MV-4-11 (cell line): ENCODE measurements around the gene WARS2.

Source experiments
- DNase-seq: peaks from one replicate; lab custom pipeline; 2025; lab: John Stamatoyannopoulos, UW

Gene WARS2

GRCh38 chr1:119026956-119027355 is 113.5 kb downstream of the WARS2 start:
- DNase-seq, result no peak

DNA sequence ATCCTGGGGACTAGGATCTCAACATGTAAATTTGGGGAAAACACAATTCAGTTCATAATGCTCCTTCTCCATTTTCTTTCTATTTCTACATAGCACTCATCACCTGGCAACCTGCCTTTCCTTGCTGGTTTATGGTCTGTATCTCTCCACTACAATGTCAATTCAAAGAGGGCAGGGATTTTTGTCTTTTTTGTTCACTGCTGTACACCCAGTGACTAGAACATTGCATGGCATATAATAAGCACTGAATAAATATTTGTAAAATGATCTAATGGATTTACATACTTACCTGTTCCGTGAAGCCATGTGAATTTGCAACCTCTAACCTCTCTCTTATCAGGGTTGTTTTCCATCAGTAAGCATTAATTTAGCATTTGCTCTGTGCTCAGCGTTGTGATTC is 124.9 kb downstream of the WARS2 start:
- DNase-seq, result no peak

DNA sequence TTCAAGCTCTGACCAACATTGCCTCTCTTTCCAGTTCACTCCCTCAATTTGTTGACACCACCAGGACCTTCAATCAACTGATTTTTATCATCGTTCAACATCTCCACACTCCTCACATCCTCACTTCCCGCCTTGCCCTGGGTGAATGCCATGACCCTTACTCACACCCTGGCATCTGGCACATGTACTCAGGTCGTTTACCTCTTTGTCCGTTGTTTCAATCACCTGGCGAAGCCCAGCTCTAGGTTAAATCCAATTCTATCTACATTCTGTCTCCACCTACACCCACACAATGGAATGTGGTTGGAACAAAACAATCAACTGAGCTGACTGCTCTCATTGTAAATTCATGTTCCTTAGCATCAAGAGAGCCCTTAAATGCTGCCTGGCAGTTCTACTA is 128.1 kb downstream of the WARS2 start:
- no peak for DNase-seq

DNA sequence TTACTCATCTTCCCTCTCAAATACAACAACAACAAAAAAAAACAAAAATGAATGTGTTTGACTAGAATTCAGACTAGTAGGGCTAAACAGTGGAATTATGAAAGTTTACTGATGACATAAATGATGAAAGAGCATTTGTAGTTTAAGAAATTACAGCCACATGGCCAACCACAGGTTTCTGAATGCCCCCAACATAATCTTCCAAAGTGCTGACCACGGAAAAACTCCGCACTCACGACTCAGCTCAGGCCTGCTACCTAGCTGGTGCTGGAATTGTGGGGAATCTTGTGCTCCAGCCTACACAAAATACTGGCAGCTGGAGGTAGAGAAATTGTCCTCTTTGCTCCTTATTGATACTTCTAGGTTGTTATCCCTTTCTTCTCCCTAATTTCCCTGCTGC is 128.7 kb downstream of the WARS2 start:
- peak; percentile 17 for DNase-seq

DNA sequence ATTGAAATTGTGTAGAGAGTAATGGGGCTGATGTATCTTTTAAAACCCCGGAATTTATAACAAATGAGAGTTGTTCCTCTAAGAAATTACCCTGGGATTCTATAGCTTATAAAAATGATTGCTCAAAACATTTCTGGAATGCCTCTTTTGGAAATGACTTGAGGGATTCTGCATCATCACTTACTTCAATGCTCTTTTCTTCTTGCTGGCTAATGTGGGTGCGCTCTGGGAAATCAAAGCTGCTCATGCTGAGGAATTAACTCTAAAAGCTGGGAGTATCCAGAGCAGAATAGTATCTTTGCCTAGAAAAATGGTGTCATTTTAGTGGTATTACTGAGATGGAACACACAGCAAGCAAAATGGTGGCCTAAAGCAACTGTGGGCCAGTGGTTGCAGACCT is 129.3 kb downstream of the WARS2 start:
- DNase-seq, result no peak

- DNase-seq, result no peak
Observed at GRCh38 chr1:119010201-119010600, 130.3 kb downstream of the WARS2 start.

GRCh38 chr1:119009312-119009655 is 131.2 kb downstream of the WARS2 start:
- DNase-seq, result no peak

DNA sequence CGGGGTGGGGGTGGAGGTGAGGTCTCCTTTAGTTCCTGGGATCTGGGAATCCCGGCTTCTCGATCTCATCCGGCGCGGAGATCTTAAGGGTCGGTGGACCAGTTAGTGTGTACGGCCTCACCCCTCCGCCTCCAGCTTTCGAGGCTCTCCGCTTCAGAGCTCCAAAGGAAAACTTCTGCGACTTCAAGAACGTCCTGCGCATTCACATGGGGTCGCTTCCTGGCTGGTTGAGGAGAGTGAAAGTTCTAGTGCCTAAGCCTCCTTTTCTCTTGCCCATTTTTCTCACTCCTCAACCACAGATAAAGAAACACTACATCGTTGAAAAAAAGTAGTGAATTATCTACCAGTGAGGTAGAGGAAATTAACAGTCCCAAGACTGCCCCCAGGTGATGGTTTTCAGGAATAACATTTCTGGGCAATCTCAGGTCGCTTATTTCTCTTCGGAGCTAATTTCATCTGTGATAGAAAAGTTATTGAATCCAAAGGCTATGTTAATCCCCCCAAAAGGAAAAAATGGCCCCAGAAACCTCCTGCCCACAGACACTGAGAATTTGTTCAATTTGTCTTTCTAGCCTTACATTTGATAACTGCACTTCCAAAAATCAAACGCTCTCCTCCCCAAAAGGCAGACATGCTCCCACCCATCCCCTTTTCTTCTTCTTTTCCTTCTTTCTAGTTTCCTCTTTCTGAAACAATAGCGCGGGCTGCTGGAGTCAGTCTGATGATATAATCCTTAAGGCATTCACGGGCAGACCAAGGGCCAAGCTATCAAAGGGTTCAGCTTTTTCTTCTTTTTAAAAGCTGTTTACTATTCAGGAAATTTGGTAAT is 131.8 kb downstream of the WARS2 start:
- DNase-seq, result peak; percentile 49

GRCh38 chr1:119007670-119008482 is 132.6 kb downstream of the WARS2 start:
- no peak for DNase-seq

- DNase-seq, result no peak
Observed at GRCh38 chr1:119007339-119007669, 133.1 kb downstream of the WARS2 start.

DNA sequence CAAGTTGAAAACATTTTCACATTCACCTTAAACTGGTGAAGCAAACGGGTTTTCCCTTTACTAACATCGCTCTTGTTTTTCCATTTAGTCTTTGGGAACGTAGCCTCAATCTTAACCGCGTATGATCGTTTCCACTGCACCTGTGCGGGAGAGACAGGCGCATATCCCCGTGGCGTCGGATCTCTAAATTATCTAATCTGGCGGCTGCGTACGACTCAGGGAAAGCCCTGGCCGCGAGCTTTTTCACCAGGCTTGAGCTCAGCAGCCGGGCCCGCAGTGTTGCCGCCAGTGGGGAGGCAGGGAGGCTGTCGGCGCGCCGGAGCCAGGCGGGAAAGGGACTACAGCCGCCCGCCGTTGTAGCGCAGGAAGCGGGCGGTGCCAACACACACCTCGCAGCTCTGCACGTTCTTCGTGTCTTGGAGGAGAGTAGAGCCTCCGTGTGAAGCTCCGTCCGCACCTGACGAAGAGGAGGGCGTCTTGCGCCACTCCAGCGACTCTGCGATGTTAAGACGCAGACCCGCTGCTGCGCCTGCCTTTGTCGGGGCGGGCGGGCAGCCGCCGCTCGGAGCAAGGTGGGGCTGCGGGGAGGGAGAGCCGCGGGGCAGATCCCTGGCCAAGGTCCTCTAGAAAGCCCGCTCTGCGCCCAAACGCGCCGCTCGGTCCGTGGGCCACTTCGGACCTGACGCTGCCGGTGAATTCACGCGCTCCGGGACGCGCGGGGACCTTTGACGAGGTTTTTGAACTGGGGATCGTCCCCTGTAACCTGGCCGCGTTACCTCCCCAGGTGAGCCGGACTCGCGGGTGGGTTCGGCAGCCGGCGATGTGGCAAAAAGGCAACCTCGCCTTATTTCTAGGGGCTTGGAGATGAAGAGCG is 133.8 kb downstream of the WARS2 start:
- DNase-seq, result no peak

DNA sequence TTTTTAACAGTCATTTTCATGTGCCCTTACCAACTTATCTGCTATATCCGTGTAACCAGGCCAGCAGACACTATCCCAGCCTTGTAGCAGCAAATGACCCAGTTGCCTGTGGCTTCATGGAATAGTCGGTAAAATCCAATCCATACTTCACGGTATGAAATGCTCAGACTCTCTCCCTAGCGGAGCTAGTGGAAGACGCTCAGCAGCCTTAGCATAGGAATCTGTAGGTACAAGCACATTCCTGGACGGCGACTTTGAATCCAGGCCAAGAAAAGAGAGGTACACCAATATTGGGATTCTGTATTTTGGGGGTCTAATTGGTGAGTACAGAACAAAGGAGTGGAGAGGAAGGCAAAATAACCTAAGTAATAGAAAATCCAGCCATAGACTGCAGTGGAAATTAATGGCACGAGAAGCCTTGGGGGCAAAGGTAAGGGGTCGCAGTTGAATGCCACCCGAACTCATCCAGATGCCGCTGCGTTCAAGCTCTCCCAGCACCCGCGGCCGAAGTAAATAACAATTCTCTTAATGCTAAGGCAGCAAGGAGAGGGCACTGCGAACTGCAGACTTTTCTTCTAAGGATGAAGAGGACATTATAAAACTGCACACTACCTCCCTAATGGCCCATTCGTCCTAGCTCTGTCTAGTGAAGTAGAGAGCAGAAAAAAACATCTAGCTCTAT is 134.6 kb downstream of the WARS2 start:
- DNase-seq, result no peak

GRCh38 chr1:119004781-119005180 is 135.7 kb downstream of the WARS2 start:
- DNase-seq, result no peak

GRCh38 chr1:119004129-119004527 is 136.3 kb downstream of the WARS2 start:
- DNase-seq, result no peak

DNA sequence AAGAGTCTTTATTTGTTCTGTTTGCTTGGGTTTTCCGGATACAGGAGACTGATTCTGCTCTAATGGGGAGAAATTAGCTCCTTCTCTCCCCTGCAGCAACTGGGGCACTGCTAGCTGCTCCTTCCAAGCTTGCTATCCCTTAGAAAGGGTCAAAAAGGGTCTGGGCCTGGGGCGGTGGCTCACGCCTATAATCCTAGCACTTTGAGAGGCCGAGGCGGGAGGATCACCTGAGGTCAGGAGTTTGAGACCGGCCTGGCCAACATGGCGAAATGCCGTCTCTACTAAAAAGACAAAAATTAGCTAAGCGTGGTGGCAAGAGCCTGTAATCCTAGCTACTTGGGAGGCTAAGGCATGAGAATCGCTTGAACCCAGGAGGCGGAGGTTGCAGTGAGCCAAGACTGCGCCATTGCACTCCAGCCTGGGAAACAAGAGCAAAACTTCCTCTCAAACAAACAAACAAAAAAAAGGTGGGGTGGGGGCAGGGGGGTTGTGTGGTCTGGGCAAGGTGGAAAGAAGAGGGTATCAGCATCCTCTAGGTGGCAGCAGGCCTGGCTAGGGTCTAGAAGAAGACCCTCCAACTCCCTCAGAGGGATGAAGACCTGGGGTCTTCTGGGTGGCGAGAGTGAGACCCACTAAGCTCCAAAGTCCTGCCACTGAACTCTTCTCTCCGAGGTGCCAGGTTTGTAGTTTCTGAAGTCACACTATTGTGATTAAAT is 136.9 kb downstream of the WARS2 start:
- DNase-seq, result no peak

- DNase-seq, result peak; percentile 87
Observed at GRCh38 chr1:119002028-119002686, 138.3 kb downstream of the WARS2 start.

DNA sequence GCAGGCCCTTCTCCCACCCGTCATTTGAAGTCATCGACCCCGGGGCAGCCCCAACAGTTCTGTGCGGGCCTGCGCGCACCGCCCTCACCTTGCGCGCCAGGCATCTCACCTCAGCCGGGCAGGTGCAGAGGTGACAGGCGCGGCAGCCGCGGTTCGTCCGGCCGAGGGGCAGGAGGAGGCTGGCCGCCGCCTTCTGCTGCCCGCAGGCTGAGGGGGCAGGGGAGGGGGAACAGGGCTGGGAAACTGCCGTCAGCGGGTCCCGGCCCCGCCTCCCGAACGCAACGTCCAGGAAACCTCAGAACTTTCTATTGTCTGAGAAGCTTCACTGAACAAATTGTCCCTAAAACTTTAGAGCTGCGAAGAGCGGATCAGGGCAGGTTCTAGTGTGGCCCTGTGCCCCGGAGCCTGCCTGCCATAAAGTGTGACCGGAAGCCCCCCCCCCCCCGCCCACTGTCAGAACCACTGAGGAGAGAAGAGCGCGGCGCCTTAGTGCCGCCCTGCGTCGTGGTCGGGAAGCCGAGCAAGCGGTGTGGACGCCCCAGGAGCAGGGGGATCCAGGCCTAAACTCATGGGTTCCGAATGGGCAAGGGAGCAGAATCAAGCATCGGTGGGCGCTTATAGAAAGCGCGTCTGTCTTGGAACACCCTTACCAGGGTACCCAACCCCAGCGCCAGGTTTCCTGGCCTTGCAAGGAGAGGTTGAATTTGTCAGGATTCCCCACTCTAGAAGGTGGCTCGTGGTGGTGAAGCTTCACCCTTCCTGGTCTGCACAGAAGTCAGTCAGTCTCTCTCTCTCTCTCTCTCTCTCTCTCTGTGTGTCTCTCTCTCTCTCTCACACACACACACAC is 139.0 kb downstream of the WARS2 start:
- peak; percentile 30 for DNase-seq

DNA sequence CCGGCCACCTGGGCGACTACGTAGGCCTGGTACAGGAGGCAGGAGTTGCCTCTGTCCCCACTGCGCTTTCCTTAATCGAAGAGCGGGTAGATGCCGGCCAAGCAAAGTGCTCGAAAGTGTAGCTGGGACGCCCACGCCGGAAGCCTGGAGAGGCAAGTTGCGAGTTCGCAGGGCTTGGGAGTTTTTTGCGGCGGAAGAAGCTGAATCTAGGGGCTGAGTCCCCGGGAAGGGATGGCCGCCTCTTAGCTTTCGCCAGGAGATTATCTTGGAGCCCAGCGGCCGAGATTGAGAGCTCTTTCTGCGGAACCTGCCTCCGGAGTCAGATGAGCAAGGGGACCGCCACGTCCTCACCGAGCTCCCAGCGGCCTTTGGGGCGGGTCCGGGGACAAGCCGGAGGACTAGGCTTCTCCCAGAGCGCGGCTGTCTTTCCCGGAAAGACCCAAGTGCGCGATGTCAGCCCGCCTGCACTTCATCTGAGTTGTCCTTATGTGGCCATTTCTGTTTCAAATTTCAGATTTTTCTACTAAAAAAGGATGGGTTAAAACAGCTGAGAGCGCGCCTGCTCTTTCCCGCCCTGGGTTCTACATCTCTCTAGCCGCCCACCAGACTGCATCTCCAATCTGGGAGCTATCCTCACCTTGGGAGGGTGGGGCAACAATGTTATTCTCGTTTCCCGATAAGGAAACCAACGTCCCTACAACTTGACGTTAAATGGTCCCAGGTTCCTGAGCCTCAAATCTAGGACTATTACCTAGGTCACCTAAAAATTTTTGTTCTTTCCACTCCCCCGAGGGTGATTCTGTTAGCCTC is 139.9 kb downstream of the WARS2 start:
- no peak for DNase-seq
